Activated gamma-delta T cell (primary cell): ENCODE results near the gene FGF14.
"Not testable (repeated sequence)": the region's sequence is repeated elsewhere in the genome, so short reads cannot be mapped to it uniquely, and the experiment has no call there.

ENCODE experiments used
- DNase-seq: peaks from one replicate; lab custom pipeline; 2025; lab: John Stamatoyannopoulos, UW

FGF14 gene

DNA sequence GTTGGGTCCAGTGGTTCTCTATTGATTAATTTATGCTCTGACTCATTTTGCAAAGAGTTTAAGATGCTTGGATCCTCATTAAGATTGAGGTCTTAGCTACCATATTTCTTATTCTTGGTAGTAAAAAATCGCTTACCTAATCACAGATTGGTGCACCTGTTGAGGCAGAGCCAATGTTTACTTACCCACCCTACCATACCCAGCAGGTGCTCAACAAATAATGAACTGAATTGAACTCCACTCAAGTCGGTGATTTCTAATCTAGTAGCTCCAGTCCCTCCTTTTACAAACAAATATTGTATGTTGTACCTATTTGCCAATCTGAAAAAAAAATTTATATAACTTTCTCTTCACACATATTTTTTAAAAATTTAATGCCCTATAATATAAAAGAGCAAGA, 361.0 kb downstream of the FGF14 start:
- DNase-seq: no peak

- DNase-seq: no peak
These were observed 362.6 kb downstream of the FGF14 start for GRCh38 chr13:102039264-102039663.

DNA sequence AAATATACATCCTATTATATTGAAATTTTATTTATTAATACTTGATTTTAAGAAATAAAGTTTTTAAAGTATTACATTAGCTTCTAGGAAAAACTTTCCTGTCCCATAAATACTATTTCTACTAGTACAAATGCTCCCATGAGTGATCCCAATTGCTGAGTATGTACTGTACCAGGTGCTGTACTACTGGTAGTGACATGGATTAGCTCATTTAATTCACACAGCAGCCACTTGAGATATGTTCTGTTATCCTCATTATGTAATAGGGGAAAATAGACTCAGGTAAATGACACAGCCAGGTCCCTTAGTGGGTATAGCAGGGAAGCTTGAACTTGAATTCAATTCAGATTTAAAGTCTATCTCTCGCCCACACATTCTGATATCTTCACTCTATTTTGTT, 363.1 kb downstream of the FGF14 start:
- no peak for DNase-seq

GRCh38 chr13:102035969-102036368, 365.9 kb downstream of the FGF14 start:
- no peak for DNase-seq

- DNase-seq: no peak
These were observed 368.0 kb downstream of the FGF14 start for GRCh38 chr13:102033857-102034331.

DNA sequence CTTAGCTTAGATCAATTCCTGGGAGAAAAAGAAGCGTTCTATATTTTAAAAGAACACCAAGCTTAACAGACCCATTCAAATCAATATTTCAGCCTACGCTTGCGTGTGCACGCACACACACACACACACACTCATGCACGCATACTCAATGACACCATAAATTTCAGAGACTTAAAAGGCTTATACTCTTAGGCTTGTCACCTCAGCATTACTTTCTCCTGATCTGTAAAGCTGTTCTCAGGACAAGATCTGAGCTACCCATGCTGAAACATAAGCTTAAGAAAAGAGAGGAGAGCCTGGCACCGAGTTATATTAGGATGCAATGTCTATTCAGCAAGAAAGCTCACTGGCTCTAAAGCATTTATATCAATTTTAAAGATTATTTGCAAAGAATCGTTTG, 368.5 kb downstream of the FGF14 start:
- DNase-seq: no peak

GRCh38 chr13:102028868-102029267, 373.0 kb downstream of the FGF14 start:
- DNase-seq: no peak

- no peak for DNase-seq
These were observed 373.6 kb downstream of the FGF14 start for GRCh38 chr13:102028206-102028605.

GRCh38 chr13:102021777-102022176, 380.1 kb downstream of the FGF14 start:
- no peak for DNase-seq

- DNase-seq: no peak
These were observed 381.1 kb downstream of the FGF14 start for GRCh38 chr13:102020611-102021216.

- DNase-seq: no peak
These were observed 383.1 kb downstream of the FGF14 start for GRCh38 chr13:102018716-102019115.

- no peak for DNase-seq
These were observed 384.6 kb downstream of the FGF14 start for GRCh38 chr13:102017248-102017647.

GRCh38 chr13:102012299-102013293, 389.3 kb downstream of the FGF14 start:
- no peak for DNase-seq

GRCh38 chr13:102011455-102011854, 390.4 kb downstream of the FGF14 start:
- not testable (repeated sequence) for DNase-seq

DNA sequence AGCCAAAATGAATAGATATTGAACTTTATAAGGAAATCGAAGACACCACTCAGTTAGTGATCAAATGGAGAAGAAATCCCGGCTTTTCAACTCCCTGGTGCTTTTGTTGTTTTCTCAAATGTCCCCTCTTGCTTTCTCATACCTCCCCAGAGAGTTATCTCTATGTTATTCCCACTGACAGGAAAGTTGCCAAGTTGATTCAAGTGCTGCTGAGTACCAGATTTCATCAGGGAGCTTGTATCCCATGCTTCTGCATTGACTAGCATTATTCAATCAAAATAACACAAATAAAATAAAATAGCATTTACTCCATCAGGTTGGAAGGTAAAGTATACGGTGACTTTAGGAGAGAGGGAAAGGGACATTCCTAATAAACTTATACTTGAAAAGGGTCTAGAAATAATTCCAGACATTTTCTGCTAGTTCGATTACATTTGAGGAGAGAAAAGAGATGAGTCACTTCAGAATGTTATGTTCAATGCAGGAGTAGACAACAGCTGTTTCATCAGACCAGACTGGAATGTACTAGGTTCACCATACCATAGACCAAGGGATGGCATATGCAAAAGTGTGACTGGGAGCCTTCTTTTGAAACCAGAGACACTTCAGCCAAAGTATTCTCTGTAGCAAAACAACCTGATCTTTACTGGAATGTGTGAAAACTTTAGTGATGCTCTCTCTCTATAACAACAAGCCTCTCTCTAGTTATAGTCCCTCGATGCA, 397.8 kb downstream of the FGF14 start:
- no peak for DNase-seq

DNA sequence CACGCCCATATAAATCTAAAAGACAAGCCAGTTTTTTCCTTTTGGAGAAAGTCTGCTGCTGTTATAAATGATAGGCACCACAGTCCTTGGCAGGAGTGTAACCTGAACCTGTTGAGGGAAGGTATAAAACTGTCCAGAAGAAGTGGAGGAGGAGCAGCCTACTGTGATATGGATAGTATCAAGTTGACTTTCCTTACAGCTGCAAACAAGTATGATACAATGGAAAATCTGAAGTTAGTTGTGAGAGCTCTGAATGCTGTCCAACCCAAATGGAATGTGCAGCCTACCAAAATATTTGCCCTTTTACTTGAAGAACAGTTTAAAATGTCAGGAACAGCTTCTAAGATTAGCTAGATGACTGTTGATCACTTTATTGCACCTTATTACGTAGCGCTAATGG, 399.6 kb downstream of the FGF14 start:
- no peak for DNase-seq

DNA sequence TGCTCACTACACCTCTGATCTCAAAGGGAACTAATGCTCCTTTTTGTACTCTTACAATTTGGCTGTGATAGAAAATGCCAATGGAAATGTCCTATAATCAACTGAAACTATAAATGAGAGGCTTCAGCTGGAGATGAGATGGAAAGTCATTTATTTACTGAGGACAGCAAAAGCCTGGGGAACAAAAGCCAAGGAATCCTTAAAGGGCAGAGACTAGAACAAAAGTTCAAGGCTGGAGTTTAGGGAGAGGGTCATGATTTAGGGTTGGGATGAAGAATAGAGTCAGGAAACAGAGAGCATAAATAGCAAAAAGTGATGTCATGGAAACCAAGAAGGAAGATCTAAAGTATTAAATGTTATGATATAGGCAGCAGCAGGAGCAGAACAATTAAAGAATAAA, 401.1 kb downstream of the FGF14 start:
- DNase-seq: no peak

DNA sequence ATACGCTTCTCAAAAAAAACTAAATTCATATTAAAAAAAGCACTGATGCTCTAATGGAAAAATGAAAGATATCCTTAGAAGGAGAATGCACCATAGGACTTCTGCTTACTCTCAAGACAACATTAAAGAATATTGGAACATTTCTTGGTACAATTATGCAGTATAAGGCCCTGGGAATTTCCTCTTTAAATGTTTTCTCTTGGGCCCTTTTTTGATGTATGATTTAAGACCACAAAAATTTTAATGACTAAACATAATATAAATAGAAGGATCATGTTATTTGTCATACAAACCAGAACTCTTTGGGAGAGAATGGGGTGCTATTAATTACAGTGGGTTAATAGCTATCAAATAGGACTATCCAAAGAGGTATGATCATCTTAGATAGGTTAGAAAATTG, 403.7 kb downstream of the FGF14 start:
- no peak for DNase-seq

DNA sequence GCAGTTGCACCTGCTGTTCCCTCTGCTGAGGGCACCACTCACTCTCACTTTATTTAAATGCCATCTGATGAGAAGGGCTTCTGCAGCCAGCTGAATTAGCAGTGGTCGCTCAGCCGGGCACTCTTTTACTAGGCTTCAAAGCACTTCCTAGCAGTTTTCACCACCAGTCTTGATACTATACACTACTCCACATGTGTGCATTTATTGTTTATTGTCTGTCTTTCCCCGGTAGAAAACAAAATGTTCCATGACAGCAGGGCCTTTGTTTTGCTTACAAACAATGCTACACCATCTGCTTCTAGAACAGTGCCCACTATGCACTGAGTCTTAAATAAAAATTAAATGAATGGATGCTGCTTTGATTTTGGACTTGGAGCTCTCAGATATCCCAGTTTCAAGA, 404.9 kb downstream of the FGF14 start:
- no peak for DNase-seq

DNA sequence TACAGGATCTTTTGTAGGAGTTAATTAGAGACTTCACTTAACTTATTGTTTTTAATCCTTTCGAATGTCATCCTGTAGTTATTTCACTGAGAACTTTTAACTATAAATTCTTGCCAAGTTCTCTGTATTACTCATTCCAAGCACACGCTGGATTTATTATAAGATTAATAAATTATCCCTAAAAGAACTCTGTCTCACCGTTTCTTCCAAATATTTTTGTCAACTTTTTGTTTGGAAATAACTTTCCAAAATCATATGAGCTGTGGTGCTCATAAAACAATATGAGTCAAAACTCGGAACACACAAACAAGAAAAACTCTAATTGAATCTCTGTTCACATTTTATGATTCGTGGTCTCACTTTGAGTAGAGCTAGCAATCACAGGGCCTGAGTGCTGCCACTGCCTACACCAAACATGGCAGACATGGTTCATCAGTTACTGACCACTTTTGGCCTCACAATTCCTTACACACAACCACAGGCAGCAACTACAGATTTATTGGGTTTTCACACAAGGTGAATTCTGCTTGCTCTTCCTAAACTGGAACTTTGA, 412.0 kb downstream of the FGF14 start:
- DNase-seq: no peak

- DNase-seq: no peak
These were observed 413.7 kb downstream of the FGF14 start for GRCh38 chr13:101988140-101988539.

DNA sequence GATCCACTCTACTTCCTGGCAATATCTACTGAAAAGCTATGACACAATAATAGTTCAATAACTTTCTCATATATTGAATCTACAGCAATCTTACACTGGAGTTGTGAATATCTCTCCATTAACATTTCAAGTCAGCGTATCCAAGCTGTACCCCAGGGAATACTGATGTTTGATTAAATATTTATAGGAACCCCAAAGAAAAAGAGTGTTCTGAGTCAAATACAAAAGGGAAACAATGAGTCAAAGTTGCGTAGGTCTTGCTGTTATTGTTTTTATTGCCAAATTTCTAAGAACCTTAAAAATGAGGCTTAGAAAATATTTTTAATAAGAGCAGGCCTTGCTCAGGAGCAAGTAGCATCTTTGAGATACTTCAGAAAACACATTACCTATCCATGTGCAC, 415.5 kb downstream of the FGF14 start:
- no peak for DNase-seq
